ENCODE results near the gene SCG5.

Gene SCG5

GRCh38 chr15:32659340-32660155 is 18.0 kb downstream of the SCG5 start:
- no peak for DNase-seq (ENCODE audit: low read depth)

- DNase-seq (ENCODE audit: low read depth) = no peak
Measured at GRCh38 chr15:32663671-32664070, 22.2 kb downstream of the SCG5 start.

GRCh38 chr15:32664796-32665195 is 23.3 kb downstream of the SCG5 start:
- no peak for DNase-seq (ENCODE audit: low read depth)

DNA sequence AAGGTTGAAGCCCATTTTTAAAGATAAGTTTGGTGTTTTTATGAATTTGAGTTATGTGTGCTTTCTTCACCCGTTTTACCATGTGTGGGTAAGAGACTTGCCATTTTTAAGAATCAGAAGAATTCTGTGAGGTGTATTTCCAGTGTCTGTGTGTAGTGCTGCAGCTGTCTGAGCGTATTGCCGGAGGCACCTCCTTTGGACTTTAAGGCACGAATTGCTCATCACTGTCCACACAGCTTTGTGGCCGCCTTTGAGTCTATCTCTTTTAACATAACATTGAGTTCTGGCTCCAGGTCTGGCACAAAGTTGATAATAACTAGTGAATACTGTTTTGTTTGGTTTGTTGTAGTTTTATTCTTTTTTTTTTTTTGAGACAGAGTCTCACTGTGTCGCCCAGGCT is 25.8 kb downstream of the SCG5 start:
- no peak for DNase-seq (ENCODE audit: low read depth)

DNA sequence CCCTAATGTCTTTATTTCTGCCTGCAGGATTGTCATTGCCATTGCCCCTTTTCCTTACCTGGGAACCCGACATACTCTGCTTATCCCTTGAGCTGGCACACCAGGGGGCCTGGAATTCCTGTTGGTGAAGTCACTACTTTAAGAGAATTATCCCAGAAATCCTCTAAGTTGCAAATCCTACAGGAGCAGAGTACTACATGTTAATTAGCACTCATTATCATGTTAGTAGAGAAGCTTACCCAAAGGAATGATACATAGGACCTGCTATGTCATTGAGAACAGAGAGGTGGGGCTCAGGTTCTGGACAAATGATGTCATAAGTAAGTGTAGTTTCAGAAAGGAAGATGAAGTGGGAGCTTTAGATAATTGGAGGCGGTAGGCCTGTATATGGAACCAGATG is 27.4 kb downstream of the SCG5 start:
- no peak for DNase-seq (ENCODE audit: low read depth)

GRCh38 chr15:32669896-32670611 is 28.5 kb downstream of the SCG5 start:
- DNase-seq (ENCODE audit: low read depth) = no peak

DNA sequence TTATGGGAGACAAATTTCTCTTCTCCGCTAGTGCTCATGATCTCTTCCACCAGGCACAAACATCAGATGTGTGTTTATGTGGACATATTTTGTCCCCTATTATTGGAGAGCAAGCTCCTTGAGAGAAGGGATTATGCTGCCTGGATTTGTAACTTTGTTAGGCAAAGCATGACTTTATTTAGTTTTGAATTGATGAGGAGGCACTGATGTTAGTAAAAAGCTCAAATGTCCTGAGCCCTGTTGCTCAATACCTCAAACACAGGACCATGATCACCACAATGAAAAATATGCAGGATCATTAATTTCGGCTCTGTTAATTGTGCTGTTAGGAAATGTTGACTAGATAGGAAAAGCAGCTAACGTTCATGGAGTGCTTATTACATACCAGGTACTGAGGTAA is 29.1 kb downstream of the SCG5 start:
- DNase-seq (ENCODE audit: low read depth) = no peak

DNA sequence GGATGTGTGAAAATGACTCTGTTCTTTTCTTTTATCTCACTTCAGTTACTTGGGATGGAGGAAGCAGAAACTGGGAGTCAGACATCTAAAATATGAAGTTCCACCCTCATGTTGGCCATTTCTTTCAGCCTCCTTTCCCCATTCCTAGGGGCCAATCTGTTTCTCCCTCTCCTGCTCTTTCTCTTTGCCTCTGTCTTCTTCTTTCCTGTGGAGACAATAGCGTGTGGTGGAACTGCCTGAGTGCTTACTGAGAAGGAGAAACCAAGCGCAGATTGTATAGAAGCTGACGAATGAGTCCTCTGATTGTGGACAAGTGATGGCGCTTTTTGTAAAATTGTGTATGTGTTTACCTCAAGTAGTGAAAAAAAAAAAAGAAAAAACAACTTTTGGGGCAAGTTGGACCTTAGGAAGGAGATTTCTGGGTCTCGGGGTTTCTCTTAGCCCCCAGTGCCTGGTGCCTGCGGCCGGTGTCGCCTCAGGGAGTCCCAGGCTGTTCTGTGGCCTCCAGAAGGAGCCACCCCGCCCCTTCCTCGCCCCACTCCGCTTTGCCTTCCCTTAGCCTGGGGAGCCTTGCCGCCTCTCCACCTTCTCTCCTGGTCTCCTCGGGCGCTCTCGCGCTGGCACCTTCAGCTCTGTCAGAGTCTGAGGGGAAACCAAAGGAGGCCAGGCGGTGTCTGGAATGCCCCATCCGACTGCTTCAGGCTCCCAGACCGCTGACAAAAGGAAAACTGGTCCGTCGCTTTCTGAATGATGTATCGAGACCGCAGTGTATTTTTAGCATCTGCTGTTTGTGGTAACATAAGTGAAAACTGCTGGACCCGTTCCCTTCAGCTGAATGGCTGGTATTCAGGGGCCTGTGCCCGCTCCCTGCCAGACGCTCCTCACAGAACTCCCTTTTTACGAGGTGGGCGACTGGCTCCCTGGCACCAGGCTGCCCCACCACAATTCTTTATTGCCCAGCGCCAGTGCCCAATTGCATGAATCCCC is 30.1 kb downstream of the SCG5 start:
- no peak for DNase-seq (ENCODE audit: low read depth)

DNA sequence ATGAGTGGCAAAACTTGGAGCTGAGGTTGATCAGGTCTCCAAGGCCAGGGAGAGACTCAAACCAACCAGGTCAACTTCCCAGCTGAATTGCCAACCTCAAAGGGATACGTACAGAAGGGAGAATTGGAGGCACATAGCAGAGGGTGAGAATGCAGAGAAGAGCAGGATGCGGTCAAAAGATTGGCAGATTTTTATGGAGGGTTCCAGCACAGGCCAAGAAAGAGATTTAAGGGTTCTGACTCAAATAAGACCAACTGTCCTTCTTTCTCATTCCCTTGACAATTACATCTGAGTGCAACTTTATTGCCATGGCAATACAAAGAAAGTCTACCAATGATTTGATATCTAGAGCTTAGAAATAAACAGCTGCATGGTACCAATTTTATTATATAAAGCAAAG is 33.2 kb downstream of the SCG5 start:
- DNase-seq (ENCODE audit: low read depth) = no peak

DNA sequence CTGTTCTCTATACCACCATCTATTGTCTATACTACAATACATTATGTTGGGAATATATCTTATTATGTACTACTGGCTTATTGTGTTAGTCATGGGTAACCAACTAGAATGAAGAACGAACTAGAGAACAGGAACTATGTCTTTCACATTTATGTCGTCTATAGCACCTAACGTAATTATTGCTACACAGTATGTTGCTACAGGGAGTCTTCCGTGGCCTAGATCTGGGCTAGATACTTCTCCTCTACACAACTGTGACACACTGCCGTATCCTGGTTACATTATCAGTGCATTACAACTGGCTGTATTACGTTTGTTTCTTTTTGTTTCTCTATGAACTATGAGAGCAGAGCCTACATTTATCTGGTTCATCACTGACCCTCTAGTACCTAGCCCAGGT is 34.0 kb downstream of the SCG5 start:
- no peak for DNase-seq (ENCODE audit: low read depth)

GRCh38 chr15:32676169-32676568 is 34.7 kb downstream of the SCG5 start:
- no peak for DNase-seq (ENCODE audit: low read depth)

DNA sequence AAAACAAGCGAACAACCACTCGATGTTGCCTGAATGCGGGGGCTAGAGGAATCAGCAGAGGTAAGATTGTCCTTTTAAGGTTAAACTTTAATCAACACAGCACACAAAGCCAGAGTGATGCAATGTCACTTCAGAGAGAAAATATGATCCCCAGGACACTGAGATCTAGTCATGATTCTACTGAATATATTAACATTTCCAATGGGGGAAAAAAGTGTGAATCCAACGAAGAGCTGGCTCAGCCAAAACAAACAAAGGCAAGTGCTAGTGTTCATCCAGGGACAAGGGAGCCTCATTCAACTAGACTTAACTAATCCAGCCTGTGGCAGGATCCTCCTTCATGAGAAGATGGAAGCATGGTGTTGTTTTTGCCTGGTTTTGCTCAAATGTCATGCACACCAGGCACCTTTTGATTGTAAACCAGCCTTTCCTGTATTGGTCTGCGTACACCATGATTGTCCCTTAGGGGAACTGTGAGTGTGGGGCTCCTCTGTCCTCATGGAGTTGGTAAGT is 35.8 kb downstream of the SCG5 start:
- no peak for DNase-seq (ENCODE audit: low read depth)

DNA sequence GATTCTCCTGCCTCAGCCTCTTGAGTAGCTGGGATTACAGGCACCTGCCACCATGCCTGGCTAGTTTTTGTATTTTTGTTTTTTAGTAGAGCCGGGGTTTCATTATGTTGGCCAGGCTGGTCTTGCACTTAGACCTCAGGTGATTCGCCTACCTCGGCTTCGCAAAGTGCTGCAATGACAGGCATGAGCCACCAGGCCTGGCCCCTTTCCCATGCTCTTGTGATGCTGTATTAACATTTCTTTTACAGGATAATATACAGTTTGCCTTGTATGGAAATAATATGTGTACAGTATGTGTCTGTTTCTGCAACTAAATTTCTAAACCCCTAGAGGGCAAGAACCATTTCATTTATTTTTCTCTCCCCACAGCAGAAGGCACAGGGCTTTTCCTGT is 37.8 kb downstream of the SCG5 start:
- no peak for DNase-seq (ENCODE audit: low read depth)

GRCh38 chr15:32682569-32682968 is 41.1 kb downstream of the SCG5 start:
- DNase-seq (ENCODE audit: low read depth) = no peak

DNA sequence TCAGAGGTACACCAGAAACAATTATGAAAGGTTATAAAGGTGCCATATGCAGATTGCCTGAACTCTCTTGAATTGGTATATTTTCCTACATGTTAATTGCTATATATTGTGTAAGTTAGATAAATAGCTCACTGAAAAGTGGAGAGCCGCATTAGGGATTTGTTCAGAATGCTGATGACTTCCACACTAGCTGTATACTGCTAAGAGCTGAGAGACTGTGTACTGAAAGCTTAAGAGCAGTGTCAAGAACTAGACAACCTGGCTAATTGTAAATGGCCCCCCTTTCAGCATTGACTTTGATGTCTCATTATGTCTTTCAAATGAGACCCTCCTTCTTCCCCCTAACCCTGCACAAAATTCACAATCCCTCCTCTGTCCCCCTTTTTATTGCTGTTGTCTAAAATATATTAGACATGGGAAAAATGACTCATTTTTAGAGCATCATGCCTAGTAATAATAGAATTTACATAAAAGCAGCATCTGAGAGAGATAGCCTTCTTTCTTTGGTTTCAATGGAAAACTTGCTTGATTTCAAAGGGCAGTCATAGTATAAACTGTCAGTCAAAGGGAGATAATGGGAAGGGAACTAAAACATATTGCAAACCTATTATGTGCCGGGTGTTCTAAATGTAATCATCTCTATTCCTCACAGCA is 41.6 kb downstream of the SCG5 start:
- no peak for DNase-seq (ENCODE audit: low read depth)

GRCh38 chr15:32683906-32684584 is 42.5 kb downstream of the SCG5 start:
- no peak for DNase-seq (ENCODE audit: low read depth)

DNA sequence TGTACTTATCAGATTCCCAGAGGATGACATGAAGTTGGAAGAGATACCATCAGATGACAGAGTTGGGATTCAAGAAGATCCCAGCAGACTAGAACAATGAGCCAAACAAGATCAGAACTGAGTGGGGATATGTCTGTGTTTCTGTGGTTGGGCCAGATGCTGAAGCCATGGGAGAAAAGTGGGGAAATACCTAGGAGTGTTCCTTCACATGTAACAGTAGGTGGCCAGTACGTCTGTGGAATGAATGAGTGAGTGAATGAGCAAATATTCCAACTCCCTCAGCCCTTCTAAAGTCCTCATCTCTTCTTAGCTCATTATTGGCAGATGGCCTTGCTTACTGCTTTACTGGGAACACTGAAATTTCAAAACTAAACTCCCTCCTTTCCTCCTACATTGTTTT is 44.1 kb downstream of the SCG5 start:
- DNase-seq (ENCODE audit: low read depth) = no peak

DNA sequence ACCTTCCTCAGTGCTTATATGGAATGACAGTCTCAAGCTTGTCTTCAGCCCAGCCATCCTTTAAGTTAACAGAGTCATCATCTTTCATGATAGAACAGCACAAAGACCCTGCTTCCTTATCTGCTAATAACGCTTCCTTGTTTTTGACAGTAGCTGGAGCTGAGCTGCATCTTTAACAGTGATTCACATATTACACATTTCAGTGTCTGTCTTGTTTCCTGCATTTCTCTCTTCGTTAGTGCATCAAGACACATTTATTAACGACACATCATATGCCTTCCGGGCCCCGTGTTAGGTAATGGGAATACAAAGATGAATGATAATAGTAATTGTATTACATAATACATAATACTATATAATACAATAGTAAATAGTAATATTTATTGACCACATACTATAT is 46.0 kb downstream of the SCG5 start:
- DNase-seq (ENCODE audit: low read depth) = no peak

GRCh38 chr15:32688151-32688639 is 46.7 kb downstream of the SCG5 start:
- DNase-seq (ENCODE audit: low read depth) = no peak

DNA sequence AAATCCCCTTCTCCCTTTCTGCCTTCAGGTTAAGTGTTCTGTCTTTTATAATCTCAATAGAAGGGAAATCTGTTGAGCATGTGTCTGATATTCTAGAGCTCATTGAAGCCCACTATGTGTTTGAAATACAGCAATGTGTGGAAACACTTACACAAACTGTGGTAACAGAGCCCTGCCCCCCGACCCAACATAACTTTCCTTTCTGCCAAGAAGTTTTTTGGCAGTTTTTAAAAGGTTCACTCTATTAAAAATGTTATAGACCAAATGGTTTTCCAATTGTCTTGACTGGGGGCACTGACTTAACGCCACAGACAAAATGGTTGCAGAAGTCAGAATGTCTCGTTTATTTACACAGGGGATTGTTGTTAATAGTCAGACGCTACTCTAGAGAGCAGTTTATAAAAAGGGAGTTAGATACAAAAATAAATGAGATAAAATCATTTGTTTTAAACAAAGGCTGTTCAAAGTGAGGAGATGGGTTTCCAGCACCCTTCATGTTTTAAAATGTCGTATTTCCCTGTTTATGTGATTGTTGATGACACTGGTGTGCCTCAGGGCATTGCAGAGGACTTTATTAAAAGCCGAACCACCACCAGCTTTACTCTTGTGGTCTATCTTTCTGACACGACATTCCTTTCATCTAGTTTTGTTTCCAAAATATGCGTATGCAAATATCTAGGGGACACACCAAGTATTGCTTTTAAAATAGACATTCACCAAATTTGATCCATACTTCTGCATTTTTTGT is 49.6 kb downstream of the SCG5 start:
- no peak for DNase-seq (ENCODE audit: low read depth)
